GM23248 (cell line): ENCODE results near the gene GBP3.

Experiments used
- EZH2 ChIP-seq: fragments of 200-600 bp; sonication (generic); IDR thresholded peaks from 2 replicates; pipeline ENCODE4 v1.6.1; 2018; ENCODE audit warnings: antibody characterized with exemption, mild to moderate bottlenecking; ENCODE audit not compliant: insufficient read depth, poor library complexity, severe bottlenecking
- EZH2phosphoT487 ChIP-seq: fragments of 200-600 bp; sonication (generic); IDR thresholded peaks from 2 replicates; pipeline ENCODE4 v1.6.1; 2018; ENCODE audit warnings: antibody characterized with exemption, moderate library complexity, mild to moderate bottlenecking, low read depth; ENCODE audit not compliant: insufficient read depth

DNA sequence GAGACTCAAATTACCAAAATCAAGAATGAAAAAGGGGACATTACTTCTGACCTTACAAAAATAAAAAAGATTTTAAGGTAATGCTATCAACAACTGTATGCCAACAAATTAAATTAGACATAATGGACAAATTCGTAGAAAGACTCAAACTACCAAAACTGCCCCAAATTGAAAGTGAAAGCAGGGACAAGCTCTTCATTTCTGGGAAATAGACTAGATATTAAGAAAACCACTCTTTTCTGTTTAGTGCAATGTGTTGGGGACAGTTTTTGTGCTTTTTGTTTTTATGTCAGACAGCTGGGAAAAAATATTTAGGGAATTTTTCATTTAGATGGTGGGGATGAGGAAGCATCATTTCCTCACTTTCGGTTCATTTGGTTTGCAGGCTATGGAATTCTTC lies 47.3 kb upstream of the GBP3 start:
- no peak for TF ChIP-seq EZH2
- TF ChIP-seq EZH2phosphoT487, result no peak
